DND-41 (cell line): ENCODE data around the gene FGA.
"Not testable (repeated sequence)": the region's sequence is repeated elsewhere in the genome, so short reads cannot be mapped to it uniquely, and the experiment has no call there.

ENCODE experiments used
- ATAC-seq: fragments of 200-7000 bp; cut with Tn5 transposase; 3 replicates; pipeline ENCODE4 v1.9.1; 2021; ENCODE audit warnings: low read depth; ENCODE audit not compliant: insufficient read depth
- DNase-seq: peaks from one replicate; pipeline ENCODE4 v3.0.0-alpha.2; 2020
- H2AFZ ChIP-seq: 2 replicates; pipeline ENCODE4 v1.6.0; 2012; ENCODE audit warnings: low read depth, low read length
- H3K27ac ChIP-seq: 2 replicates; pipeline ENCODE4 v1.5.1; 2012; ENCODE audit warnings: low read length, inconsistent platforms
- H3K27me3 ChIP-seq: fragments of 200-600 bp; sonication (generic); 2 replicates; pipeline ENCODE4 v1.6.0; 2012; ENCODE audit warnings: low read length, mild to moderate bottlenecking, inconsistent platforms; ENCODE audit not compliant: insufficient read depth, poor library complexity
- H3K36me3 ChIP-seq: 2 replicates; pipeline ENCODE4 v1.5.1; 2012; ENCODE audit warnings: low read length, inconsistent platforms; ENCODE audit not compliant: insufficient read depth
- H3K4me1 ChIP-seq: 2 replicates; pipeline ENCODE4 v1.5.1; 2012; ENCODE audit warnings: mild to moderate bottlenecking, low read length; ENCODE audit not compliant: insufficient read depth
- H3K4me2 ChIP-seq: 2 replicates; pipeline ENCODE4 v1.6.0; 2012; ENCODE audit warnings: mild to moderate bottlenecking, moderate library complexity, low read length, inconsistent platforms; ENCODE audit not compliant: insufficient read depth
- H3K4me3 ChIP-seq, 2 experiments: fragments of 200-600 bp in 1 of 2; shearing (Covaris generic) in 1 of 2; 2 replicates each; pipeline ENCODE4 v1.5.1; 2012 to 2016; ENCODE audit warnings: inconsistent platforms in 2 of 2, low read length in 2 of 2, mild to moderate bottlenecking in 2 of 2, low read depth in 1 of 2, moderate library complexity in 1 of 2
- H3K79me2 ChIP-seq: 2 replicates; pipeline ENCODE4 v1.6.0; 2012; ENCODE audit warnings: low read length, inconsistent platforms; ENCODE audit not compliant: insufficient read depth
- H3K9ac ChIP-seq: 2 replicates; pipeline ENCODE4 v1.6.0; 2012; ENCODE audit warnings: low read depth, mild to moderate bottlenecking, inconsistent platforms, low read length, moderate library complexity
- H3K9me3 ChIP-seq: 2 replicates; pipeline ENCODE4 v1.5.1; 2012; ENCODE audit warnings: low read length, moderate library complexity, mild to moderate bottlenecking, inconsistent platforms; ENCODE audit not compliant: insufficient read depth, severe bottlenecking
- H4K20me1 ChIP-seq: 2 replicates; pipeline ENCODE4 v1.6.0; 2012; ENCODE audit warnings: low read length; ENCODE audit not compliant: insufficient read depth
- EZH2 ChIP-seq: IDR thresholded peaks from 3 replicates; pipeline ENCODE4 v1.6.1; 2012; ENCODE audit warnings: borderline replicate concordance, low read depth, mild to moderate bottlenecking, moderate library complexity, low read length, inconsistent platforms; ENCODE audit not compliant: severe bottlenecking
- TF ChIP-seq, protein P1 (sequence below): IDR thresholded peaks from 2 replicates; pipeline ENCODE4 v1.5.1; 2012; ENCODE audit warnings: borderline replicate concordance, low read length, moderate library complexity, mild to moderate bottlenecking; ENCODE audit not compliant: poor library complexity, severe bottlenecking; ENCODE audit errors: extremely low read depth

FGA gene

DNA sequence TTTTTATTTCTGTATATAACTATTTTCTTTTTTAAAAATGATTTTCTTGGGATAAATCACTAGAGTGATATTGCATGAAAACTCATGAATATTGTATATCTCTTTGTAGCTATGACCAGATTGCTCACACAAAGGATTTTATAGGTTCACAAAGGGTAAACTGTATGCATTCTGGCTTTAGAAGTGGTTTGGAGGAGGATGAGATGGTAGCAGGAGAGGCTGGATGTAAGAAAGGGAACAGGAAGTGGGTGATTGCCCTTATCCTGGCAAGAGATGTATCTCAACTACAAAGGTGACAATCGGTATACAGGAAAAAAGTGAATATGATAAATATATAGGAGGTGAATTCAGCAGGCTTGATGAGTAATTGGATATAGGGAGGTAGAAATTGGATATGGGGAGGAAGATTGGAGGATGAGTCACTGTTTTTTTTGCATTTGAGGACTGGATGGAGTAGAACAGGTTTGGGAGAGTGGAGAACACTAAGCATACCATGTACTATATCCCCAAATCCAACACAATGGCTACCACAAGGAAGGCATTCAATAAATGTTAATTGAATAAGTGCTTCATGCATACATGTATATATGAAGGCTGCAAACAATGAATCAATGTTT is 12.0 kb upstream of the FGA start:
- no peak overlapping the region for H3K4me3 ChIP-seq

DNA sequence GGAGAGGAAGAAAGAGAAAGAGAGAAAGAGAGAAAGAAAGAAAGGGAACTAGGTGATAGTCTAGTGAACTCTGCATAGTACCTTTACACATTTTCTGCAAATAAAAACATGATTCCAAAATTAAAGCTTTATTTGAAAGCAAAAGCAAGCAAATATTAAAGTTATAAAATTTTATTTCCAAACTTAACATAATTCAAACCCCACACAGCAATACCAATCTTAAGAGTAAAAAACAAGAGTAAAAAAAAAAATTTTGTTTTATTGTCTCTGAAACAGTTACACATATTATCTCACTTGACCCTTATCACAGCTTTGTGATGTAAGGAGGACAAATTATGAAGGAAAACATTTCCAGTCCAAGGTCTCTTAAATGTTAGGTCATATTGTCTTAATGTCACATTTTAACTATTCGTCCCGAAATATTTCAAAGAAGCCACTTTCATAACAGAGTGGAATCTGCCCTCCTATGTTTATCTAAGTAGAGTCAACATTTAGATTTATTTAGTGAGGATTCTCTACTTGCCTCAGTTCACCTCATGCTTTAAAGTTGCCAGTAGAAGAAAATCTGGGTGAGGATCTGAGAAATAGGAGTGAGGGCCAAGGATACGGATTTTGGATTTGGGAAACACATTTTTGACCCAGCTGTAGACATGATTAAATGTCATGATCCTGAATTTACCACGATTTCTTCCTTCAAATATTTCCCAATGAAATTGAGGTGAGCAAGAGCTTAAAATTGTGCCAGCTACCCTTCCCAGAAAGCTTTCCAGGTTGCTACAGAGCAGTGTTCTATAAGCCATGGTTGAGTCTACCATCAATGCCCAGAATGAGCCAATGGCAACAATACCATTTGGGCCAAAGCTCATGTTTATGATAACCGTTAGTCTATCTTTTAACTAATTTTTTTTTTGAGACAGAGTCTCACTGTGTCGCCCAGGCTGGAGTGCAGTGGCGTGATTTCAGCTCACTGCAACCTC is 7.5 kb upstream of the FGA start:
- Histone ChIP-seq H3K36me3 (no peaks in the 10 kb centered on the region), H3K9ac (no peak overlapping the region), H3K27me3 (peaks cover 3% of the 10 kb centered on the region), H3K9me3 (no peaks in the 10 kb centered on the region), H4K20me1 (no peaks in the 10 kb centered on the region), H3K4me3 (no peak overlapping the region), H2AFZ (no peak overlapping the region), H3K4me2 (no peak overlapping the region), H3K27ac (no peak overlapping the region), H3K4me1 (0 out of 2 replicates have a peak, but pooled peaks cover 3% of the 10 kb centered on the region), H3K79me2 (no peaks in the 10 kb centered on the region)
- DNase-seq: no peak
- TF ChIP-seq EZH2: no peak
- TF ChIP-seq, protein P1, sequence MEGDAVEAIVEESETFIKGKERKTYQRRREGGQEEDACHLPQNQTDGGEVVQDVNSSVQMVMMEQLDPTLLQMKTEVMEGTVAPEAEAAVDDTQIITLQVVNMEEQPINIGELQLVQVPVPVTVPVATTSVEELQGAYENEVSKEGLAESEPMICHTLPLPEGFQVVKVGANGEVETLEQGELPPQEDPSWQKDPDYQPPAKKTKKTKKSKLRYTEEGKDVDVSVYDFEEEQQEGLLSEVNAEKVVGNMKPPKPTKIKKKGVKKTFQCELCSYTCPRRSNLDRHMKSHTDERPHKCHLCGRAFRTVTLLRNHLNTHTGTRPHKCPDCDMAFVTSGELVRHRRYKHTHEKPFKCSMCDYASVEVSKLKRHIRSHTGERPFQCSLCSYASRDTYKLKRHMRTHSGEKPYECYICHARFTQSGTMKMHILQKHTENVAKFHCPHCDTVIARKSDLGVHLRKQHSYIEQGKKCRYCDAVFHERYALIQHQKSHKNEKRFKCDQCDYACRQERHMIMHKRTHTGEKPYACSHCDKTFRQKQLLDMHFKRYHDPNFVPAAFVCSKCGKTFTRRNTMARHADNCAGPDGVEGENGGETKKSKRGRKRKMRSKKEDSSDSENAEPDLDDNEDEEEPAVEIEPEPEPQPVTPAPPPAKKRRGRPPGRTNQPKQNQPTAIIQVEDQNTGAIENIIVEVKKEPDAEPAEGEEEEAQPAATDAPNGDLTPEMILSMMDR: no peak
- ATAC-seq: no peak

More for the DNA sequence above, 12.0 kb upstream of the FGA start:
- no peaks in the 10 kb centered on the region for H3K9me3 ChIP-seq
- H3K27me3 ChIP-seq: no peaks in the 10 kb centered on the region
- TF ChIP-seq EZH2: no peak
- TF ChIP-seq, protein P1: no peak
- no peak overlapping the region for H2AFZ ChIP-seq
- no peak for DNase-seq
- H3K9ac ChIP-seq: no peak overlapping the region
- H3K4me1 ChIP-seq: 0 out of 2 replicates have a peak, but pooled peaks cover 3% of the 10 kb centered on the region
- no peaks in the 10 kb centered on the region for H3K36me3 ChIP-seq
- H3K27ac ChIP-seq: no peak overlapping the region
- H3K4me2 ChIP-seq: no peak overlapping the region
- H4K20me1 ChIP-seq: no peaks in the 10 kb centered on the region
- H3K79me2 ChIP-seq: no peaks in the 10 kb centered on the region
- ATAC-seq: peak; percentile 89

DNA sequence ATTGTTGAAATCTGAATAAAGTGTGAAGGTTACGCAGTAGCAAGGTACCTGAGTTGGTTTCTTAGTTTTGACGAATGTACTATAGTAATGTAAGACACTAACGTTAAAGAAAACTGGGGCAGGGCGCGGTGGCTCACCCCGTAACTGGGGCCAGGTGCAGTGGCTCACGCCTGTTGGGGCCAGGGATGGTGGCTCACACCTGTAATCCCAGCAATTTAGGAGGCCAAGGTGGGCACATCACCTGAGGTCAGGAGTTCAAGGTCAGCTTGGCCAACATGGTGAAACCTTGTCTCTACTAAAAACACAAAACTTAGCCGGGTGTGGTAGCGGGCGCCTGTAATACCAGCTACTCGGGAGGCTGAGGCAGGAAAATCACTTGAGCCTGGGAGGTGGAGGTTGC is 6.7 kb upstream of the FGA start:
- not testable (repeated sequence) for H3K9ac ChIP-seq, DNase-seq, H3K4me3 ChIP-seq, H3K4me1 ChIP-seq, H3K79me2 ChIP-seq, H3K4me2 ChIP-seq, H3K27me3 ChIP-seq, ATAC-seq, H3K36me3 ChIP-seq, H3K9me3 ChIP-seq, H3K27ac ChIP-seq, H2AFZ ChIP-seq, H4K20me1 ChIP-seq

DNA sequence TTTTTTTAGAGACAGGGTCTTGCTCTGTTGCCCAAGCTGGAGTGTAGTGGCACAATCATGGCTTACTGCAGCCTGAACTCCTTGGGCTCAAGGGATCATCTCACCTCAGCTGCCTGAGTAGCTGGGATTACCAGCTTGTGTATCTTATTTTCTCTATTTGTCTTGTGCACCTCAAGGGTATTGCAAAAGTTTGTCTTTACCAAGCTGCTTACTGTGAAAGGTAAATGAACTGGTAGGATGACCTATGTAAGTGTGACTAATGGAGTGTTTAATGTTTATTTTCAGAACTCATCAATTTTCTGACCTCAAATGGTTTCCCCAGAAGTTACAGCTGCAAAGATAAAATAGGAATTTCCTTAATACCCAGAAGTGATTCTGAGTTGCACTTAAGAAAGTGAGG is 5.3 kb upstream of the FGA start:
- Histone ChIP-seq H3K9me3 (no peaks in the 10 kb centered on the region), H3K4me1 (no peaks in the 10 kb centered on the region), H3K4me3 (no peak overlapping the region), H3K27me3 (peaks cover 3% of the 10 kb centered on the region), H2AFZ (no peak overlapping the region), H3K79me2 (no peaks in the 10 kb centered on the region), H3K4me2 (no peak overlapping the region), H3K36me3 (no peaks in the 10 kb centered on the region), H4K20me1 (no peaks in the 10 kb centered on the region), H3K27ac (no peak overlapping the region), H3K9ac (no peak overlapping the region)
- DNase-seq (no peak), ATAC-seq (no peak)
- TF ChIP-seq EZH2: no peak
- TF ChIP-seq, protein P1: no peak

DNA sequence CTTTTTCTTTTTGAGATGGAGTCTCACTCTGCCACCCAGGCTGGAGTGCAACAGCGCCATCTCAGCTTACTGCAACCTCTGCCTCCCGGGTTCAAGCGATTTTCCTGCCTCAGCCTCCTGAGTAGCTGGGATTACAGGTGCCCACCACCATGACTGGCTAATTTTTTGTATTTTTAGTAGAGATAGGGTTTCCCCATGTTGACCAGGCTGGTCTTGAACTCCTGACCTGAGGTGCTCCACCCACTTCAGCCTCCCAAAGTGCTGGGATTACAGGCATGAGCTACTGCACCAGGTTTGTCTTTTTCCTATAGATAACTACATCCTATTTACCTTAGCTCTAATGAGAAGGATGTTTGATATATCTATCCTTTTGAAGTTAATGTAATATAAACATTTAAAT is 3.8 kb upstream of the FGA start:
- DNase-seq, ATAC-seq, H3K4me1 ChIP-seq: not testable (repeated sequence)

More for the DNA sequence above, 3.8 kb upstream of the FGA start:
- H3K9me3 ChIP-seq, H3K9ac ChIP-seq, H2AFZ ChIP-seq, H3K36me3 ChIP-seq, H3K27ac ChIP-seq, H3K4me2 ChIP-seq, H3K79me2 ChIP-seq, H4K20me1 ChIP-seq, H3K4me3 ChIP-seq, H3K27me3 ChIP-seq: not testable (repeated sequence)
